Measurements from ENCODE around the gene AP2A2.

- no peak for TF ChIP-seq CTCF (IDR thresholded peaks at IDR 0.05)
- no peak for TF ChIP-seq POLR2A (IDR thresholded peaks at IDR 0.05)
These were observed 49.1 kb upstream of the AP2A2 start for GRCh38 chr11:876545-876944.
